ENCODE results near the gene MAP2.

DNA sequence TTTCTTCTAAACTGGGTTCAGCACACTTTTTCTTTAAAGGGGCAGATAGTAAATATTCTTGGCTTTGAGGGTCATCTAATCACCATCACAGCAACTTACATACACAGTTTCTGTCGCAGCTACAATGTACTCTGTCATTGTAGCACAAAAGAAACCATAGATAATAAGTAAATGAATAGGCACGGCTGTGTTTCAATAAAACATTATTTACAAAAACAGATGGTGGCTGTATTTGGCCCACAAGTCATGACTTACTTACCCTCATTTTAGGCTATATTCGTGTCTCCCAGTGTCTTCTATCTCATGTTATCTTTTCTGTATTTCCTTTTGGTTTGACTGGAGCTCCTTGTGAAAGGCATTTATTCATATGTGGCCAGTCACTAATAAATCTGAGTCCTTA is 168.3 kb downstream of the MAP2 start:
- TF ChIP-seq, protein P1, sequence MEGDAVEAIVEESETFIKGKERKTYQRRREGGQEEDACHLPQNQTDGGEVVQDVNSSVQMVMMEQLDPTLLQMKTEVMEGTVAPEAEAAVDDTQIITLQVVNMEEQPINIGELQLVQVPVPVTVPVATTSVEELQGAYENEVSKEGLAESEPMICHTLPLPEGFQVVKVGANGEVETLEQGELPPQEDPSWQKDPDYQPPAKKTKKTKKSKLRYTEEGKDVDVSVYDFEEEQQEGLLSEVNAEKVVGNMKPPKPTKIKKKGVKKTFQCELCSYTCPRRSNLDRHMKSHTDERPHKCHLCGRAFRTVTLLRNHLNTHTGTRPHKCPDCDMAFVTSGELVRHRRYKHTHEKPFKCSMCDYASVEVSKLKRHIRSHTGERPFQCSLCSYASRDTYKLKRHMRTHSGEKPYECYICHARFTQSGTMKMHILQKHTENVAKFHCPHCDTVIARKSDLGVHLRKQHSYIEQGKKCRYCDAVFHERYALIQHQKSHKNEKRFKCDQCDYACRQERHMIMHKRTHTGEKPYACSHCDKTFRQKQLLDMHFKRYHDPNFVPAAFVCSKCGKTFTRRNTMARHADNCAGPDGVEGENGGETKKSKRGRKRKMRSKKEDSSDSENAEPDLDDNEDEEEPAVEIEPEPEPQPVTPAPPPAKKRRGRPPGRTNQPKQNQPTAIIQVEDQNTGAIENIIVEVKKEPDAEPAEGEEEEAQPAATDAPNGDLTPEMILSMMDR (IDR thresholded peaks at IDR 0.05; ENCODE audit: control extremely low read depth in 1 of 3, insufficient read depth in 1 of 3, low read depth in 1 of 3, low read length in 3 of 3) = no peak
- no peak for TF ChIP-seq NRF1 (IDR thresholded peaks at IDR 0.05; ENCODE audit: low read depth, low read length)
- TF ChIP-seq RAD21 (IDR thresholded peaks at IDR 0.05 in 1 of 2, conservative IDR thresholded peaks at IDR 0.05 in 1 of 2; ENCODE audit: low read depth in 2 of 2, low read length in 2 of 2) = no peak
- TF ChIP-seq KDM1A (IDR thresholded peaks at IDR 0.05; ENCODE audit: borderline replicate concordance, low read length) = no peak
- no peak for TF ChIP-seq PHF8 (conservative IDR thresholded peaks at IDR 0.05; ENCODE audit: low read depth, low read length)
- TF ChIP-seq, protein P2, sequence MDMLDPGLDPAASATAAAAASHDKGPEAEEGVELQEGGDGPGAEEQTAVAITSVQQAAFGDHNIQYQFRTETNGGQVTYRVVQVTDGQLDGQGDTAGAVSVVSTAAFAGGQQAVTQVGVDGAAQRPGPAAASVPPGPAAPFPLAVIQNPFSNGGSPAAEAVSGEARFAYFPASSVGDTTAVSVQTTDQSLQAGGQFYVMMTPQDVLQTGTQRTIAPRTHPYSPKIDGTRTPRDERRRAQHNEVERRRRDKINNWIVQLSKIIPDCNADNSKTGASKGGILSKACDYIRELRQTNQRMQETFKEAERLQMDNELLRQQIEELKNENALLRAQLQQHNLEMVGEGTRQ (IDR thresholded peaks at IDR 0.05; ENCODE audit: low read length) = no peak
- no peak for TF ChIP-seq HDAC2 (IDR thresholded peaks at IDR 0.05; ENCODE audit: borderline replicate concordance in 1 of 2, low read depth in 2 of 2, low read length in 2 of 2)
- no peak for TF ChIP-seq TCF12 (IDR thresholded peaks at IDR 0.05; ENCODE audit: low read depth, low read length)
- TF ChIP-seq JUN (IDR thresholded peaks at IDR 0.05; ENCODE audit: low read depth, low read length) = no peak
- no peak for TF ChIP-seq SUZ12 (IDR thresholded peaks at IDR 0.05; ENCODE audit: low read length)
- no peak for TF ChIP-seq GABPA (IDR thresholded peaks at IDR 0.05; ENCODE audit: borderline replicate concordance, insufficient read depth, low read length)
- TF ChIP-seq CHD1 (IDR thresholded peaks at IDR 0.05; ENCODE audit: low read depth, low read length) = no peak
- no peak for TF ChIP-seq BACH1 (IDR thresholded peaks at IDR 0.05; ENCODE audit: low read length)

All from H1 (cell line).